Measurements from ENCODE around the gene RALGAPA2. TPM values are rescaled to one million over a fixed set of nuclear protein-coding genes. Genes with fewer than 3 reads are reported as not detected.
A peak's percentile ranks its signal among the peaks of the same experiment; 100 is the strongest.

The RALGAPA2 gene
- total RNA-seq, 1 experiment from 2014 or later: 9.8 TPM

GRCh38 chr20:20549704-20550103 is 162.7 kb downstream of the RALGAPA2 start:
- intact Hi-C loops (cut with micrococcal nuclease): loop anchor here (5.0 kb wide), 1 partner anchor 62 kb away; no protein-coding TSS in a partner anchor
- Mint-ChIP-seq H3K9me3 (ENCODE audit: unreplicated experiment) (no peaks in the 10 kb centered on the region), H3K4me3 (ENCODE audit: unreplicated experiment) (peak overlapping the region; percentile 19), H3K4me1 (ENCODE audit: insufficient read depth, unreplicated experiment) (peaks cover 25% of the 10 kb centered on the region), H3K27me3 (ENCODE audit: insufficient read depth, unreplicated experiment) (no peaks in the 10 kb centered on the region), H3K27ac (ENCODE audit: low read depth, unreplicated experiment) (peak overlapping the region; percentile 74), H3K36me3 (ENCODE audit: insufficient read depth, unreplicated experiment) (peaks cover 17% of the 10 kb centered on the region)
- peak; percentile 91 for DNase-seq (ENCODE audit: unreplicated experiment)
- no peak for TF ChIP-seq CTCF (IDR thresholded peaks at IDR 0.05; ENCODE audit: unreplicated experiment)
- ChIA-PET POLR2A (interaction anchor here (0.6 to 3.9 kb wide), 15 partner anchors 9 to 813 kb away, joined by 3 to 25 read pairs (median 5); partner anchors contain the start of genes CFAP61 and CRNKL1), CTCF (interaction anchor here (0.5 to 2.1 kb wide), 7 partner anchors 11 to 1011 kb away, joined by 3 to 17 read pairs (median 4); no protein-coding TSS in a partner anchor)
- BruUV-seq (replicated peaks): no TSS peak

GRCh38 chr20:20549267-20549612 is 163.2 kb downstream of the RALGAPA2 start:
- ChIA-PET POLR2A (interaction anchor here (0.8 to 3.9 kb wide), 15 partner anchors 9 to 812 kb away, joined by 3 to 25 read pairs (median 5); partner anchors contain the start of genes CFAP61 and CRNKL1), CTCF (interaction anchor here (0.5 to 1.5 kb wide), 6 partner anchors 11 to 1012 kb away, joined by 3 to 4 read pairs (median 3); no protein-coding TSS in a partner anchor)
- BruUV-seq (replicated peaks): TSS peak; percentile 84
- H3K36me3 Mint-ChIP-seq (ENCODE audit: insufficient read depth, unreplicated experiment): peaks cover 20% of the 10 kb centered on the region
- no peaks in the 10 kb centered on the region for H3K9me3 Mint-ChIP-seq (ENCODE audit: unreplicated experiment)
- peak overlapping the region; percentile 74 for H3K27ac Mint-ChIP-seq (ENCODE audit: low read depth, unreplicated experiment)
- peaks cover 25% of the 10 kb centered on the region for H3K4me1 Mint-ChIP-seq (ENCODE audit: insufficient read depth, unreplicated experiment)
- DNase-seq (ENCODE audit: unreplicated experiment): peak; percentile 78
- H3K4me3 Mint-ChIP-seq (ENCODE audit: unreplicated experiment): peak overlapping the region; percentile 19
- H3K27me3 Mint-ChIP-seq (ENCODE audit: insufficient read depth, unreplicated experiment): no peaks in the 10 kb centered on the region
- intact Hi-C loops (cut with micrococcal nuclease): loop anchor here (5.0 kb wide), 1 partner anchor 62 kb away; no protein-coding TSS in a partner anchor
- no peak for TF ChIP-seq CTCF (IDR thresholded peaks at IDR 0.05; ENCODE audit: unreplicated experiment)

- BruUV-seq (replicated peaks): no TSS peak
- Mint-ChIP-seq H3K27ac (ENCODE audit: low read depth, unreplicated experiment) (peak overlapping the region; percentile 74), H3K4me1 (ENCODE audit: insufficient read depth, unreplicated experiment) (peaks cover 25% of the 10 kb centered on the region), H3K36me3 (ENCODE audit: insufficient read depth, unreplicated experiment) (peaks cover 26% of the 10 kb centered on the region), H3K4me3 (ENCODE audit: unreplicated experiment) (peak overlapping the region; percentile 19), H3K27me3 (ENCODE audit: insufficient read depth, unreplicated experiment) (no peaks in the 10 kb centered on the region), H3K9me3 (ENCODE audit: unreplicated experiment) (no peaks in the 10 kb centered on the region)
- ChIA-PET POLR2A (interaction anchor here (0.6 to 3.9 kb wide), 15 partner anchors 8 to 812 kb away, joined by 3 to 25 read pairs (median 5); partner anchors contain the start of genes CFAP61 and CRNKL1), CTCF (interaction anchor here (0.6 to 1.5 kb wide), 6 partner anchors 12 to 533 kb away, joined by 3 to 4 read pairs (median 3); no protein-coding TSS in a partner anchor)
- intact Hi-C loops (cut with micrococcal nuclease): loop anchor here (5.0 kb wide), 1 partner anchor 61 kb away; no protein-coding TSS in a partner anchor
- TF ChIP-seq CTCF (IDR thresholded peaks at IDR 0.05; ENCODE audit: unreplicated experiment): no peak
- DNase-seq (ENCODE audit: unreplicated experiment): peak; percentile 80
Measured at GRCh38 chr20:20548527-20549266, 163.7 kb downstream of the RALGAPA2 start.

- Mint-ChIP-seq H3K27me3 (ENCODE audit: insufficient read depth, unreplicated experiment) (no peaks in the 10 kb centered on the region), H3K27ac (ENCODE audit: low read depth, unreplicated experiment) (peak overlapping the region; percentile 22), H3K36me3 (ENCODE audit: insufficient read depth, unreplicated experiment) (peaks cover 29% of the 10 kb centered on the region), H3K9me3 (ENCODE audit: unreplicated experiment) (no peaks in the 10 kb centered on the region), H3K4me3 (ENCODE audit: unreplicated experiment) (no peak overlapping the region), H3K4me1 (ENCODE audit: insufficient read depth, unreplicated experiment) (peaks cover 25% of the 10 kb centered on the region)
- no peak for DNase-seq (ENCODE audit: unreplicated experiment)
- ChIA-PET CTCF (no interaction called here), POLR2A (interaction anchor here (1.0 to 1.7 kb wide), 2 partner anchors 12 to 496 kb away, joined by 5 to 11 read pairs; partner anchors contain the start of genes CFAP61 and CRNKL1)
- TF ChIP-seq CTCF (IDR thresholded peaks at IDR 0.05; ENCODE audit: unreplicated experiment): no peak
- intact Hi-C loops (cut with micrococcal nuclease): loop anchor here (5.0 kb wide), 1 partner anchor 61 kb away; no protein-coding TSS in a partner anchor
- no TSS peak for BruUV-seq (replicated peaks)
Measured at GRCh38 chr20:20547876-20548266, 164.6 kb downstream of the RALGAPA2 start.

Data from MCF 10A (cell line).